H9 (cell line): ENCODE results near the gene STX16. TPM values are rescaled to one million over a fixed set of nuclear protein-coding genes. Genes with fewer than 3 reads are reported as not detected.

Experiments used
- DNase-seq: peaks from one replicate; pipeline ENCODE4 v3.0.0-alpha.2; 2017
- H2AFZ ChIP-seq: one replicate; pipeline ENCODE4 v1.6.1; 2013; ENCODE audit warnings: mild to moderate bottlenecking, low read length, control low read depth, moderate library complexity
- H2AK5ac ChIP-seq: 2 replicates; pipeline ENCODE4 v1.6.1; 2013; ENCODE audit warnings: low read length, control low read depth, mixed read lengths; ENCODE audit not compliant: insufficient read length
- H2BK120ac ChIP-seq: one replicate; pipeline ENCODE4 v1.6.1; 2013; ENCODE audit warnings: low read depth, mild to moderate bottlenecking, low read length, control low read depth, inconsistent platforms; ENCODE audit not compliant: poor library complexity, severe bottlenecking
- H2BK12ac ChIP-seq: 2 replicates; pipeline ENCODE4 v1.6.1; 2013; ENCODE audit warnings: low read length, control low read depth, mixed read lengths, low read depth; ENCODE audit not compliant: insufficient read length
- H2BK15ac ChIP-seq: 2 replicates; pipeline ENCODE4 v1.6.1; 2013; ENCODE audit warnings: low read depth, low read length, control low read depth
- H2BK20ac ChIP-seq: one replicate; pipeline ENCODE4 v1.6.1; 2013; ENCODE audit warnings: low read depth, mild to moderate bottlenecking, low read length, control low read depth, inconsistent platforms; ENCODE audit not compliant: poor library complexity, severe bottlenecking
- H2BK5ac ChIP-seq: 2 replicates; pipeline ENCODE4 v1.6.1; 2013; ENCODE audit warnings: low read length, control low read depth, mixed read lengths; ENCODE audit not compliant: insufficient read length
- H3K14ac ChIP-seq: 2 replicates; pipeline ENCODE4 v1.6.1; 2013; ENCODE audit warnings: low read length, control low read depth; ENCODE audit not compliant: insufficient read depth
- H3K18ac ChIP-seq: 2 replicates; pipeline ENCODE4 v1.6.1; 2013; ENCODE audit warnings: low read depth, mild to moderate bottlenecking, mixed read lengths, low read length, control low read depth; ENCODE audit not compliant: insufficient read length
- H3K23ac ChIP-seq: 2 replicates; pipeline ENCODE4 v1.6.1; 2013; ENCODE audit warnings: low read length, control low read depth, mixed read lengths, low read depth; ENCODE audit not compliant: insufficient read length
- H3K23me2 ChIP-seq: 2 replicates; pipeline ENCODE4 v1.6.1; 2013; ENCODE audit warnings: low read depth, mild to moderate bottlenecking, mixed read lengths, low read length, control low read depth; ENCODE audit not compliant: insufficient read length, poor library complexity, severe bottlenecking
- H3K27ac ChIP-seq: 2 replicates; pipeline ENCODE4 v1.5.1; 2013; ENCODE audit warnings: low read length, control low read depth, mixed read lengths, low read depth; ENCODE audit not compliant: insufficient read length
- H3K27me3 ChIP-seq: 2 replicates; pipeline ENCODE4 v1.6.1; 2013; ENCODE audit warnings: low read length, control low read depth, inconsistent platforms; ENCODE audit not compliant: insufficient read depth
- H3K4ac ChIP-seq: 2 replicates; pipeline ENCODE4 v1.6.1; 2013; ENCODE audit warnings: low read depth, mild to moderate bottlenecking, control low read depth, inconsistent platforms, low read length, moderate library complexity
- H3K4me1 ChIP-seq: 2 replicates; pipeline ENCODE4 v1.6.1; 2013; ENCODE audit warnings: low read length, control low read depth, inconsistent platforms; ENCODE audit not compliant: insufficient read depth
- H3K4me2 ChIP-seq: 2 replicates; pipeline ENCODE4 v1.6.1; 2013; ENCODE audit warnings: low read length, control low read depth, mixed read lengths; ENCODE audit not compliant: insufficient read length, insufficient read depth
- H3K56ac ChIP-seq: 2 replicates; pipeline ENCODE4 v1.6.1; 2013; ENCODE audit warnings: low read depth, mild to moderate bottlenecking, mixed read lengths, low read length, control low read depth; ENCODE audit not compliant: insufficient read length
- H3K79me1 ChIP-seq: 2 replicates; pipeline ENCODE4 v1.6.1; 2013; ENCODE audit warnings: low read depth, mild to moderate bottlenecking, moderate library complexity, low read length, control low read depth, inconsistent platforms; ENCODE audit not compliant: insufficient read depth, poor library complexity, severe bottlenecking
- H3K79me2 ChIP-seq: 2 replicates; pipeline ENCODE4 v1.6.1; 2013; ENCODE audit warnings: low read length, control low read depth, inconsistent platforms; ENCODE audit not compliant: insufficient read depth
- H3K9ac ChIP-seq: 2 replicates; pipeline ENCODE4 v1.6.1; 2013; ENCODE audit warnings: low read length, control low read depth, mixed read lengths; ENCODE audit not compliant: insufficient read length; ENCODE audit errors: extremely low read depth
- H3K9me3 ChIP-seq: one replicate; pipeline ENCODE4 v1.6.1; 2013; ENCODE audit warnings: low read depth, low read length, inconsistent platforms; ENCODE audit not compliant: control insufficient read depth
- H3T11ph ChIP-seq: one replicate; pipeline ENCODE4 v1.6.1; 2013; ENCODE audit warnings: mild to moderate bottlenecking, low read length, control low read depth, inconsistent platforms
- H4K20me1 ChIP-seq: one replicate; pipeline ENCODE4 v1.6.1; 2013; ENCODE audit not compliant: control insufficient read depth, insufficient read length, insufficient read depth
- H4K5ac ChIP-seq: 2 replicates; pipeline ENCODE4 v1.6.1; 2013; ENCODE audit warnings: low read depth, mild to moderate bottlenecking, mixed read lengths, low read length, control low read depth; ENCODE audit not compliant: insufficient read length
- H4K8ac ChIP-seq: replicated peaks from 2 replicates; pipeline ENCODE4 v1.6.1; 2013; ENCODE audit warnings: low read length, control low read depth, mixed read lengths, low read depth; ENCODE audit not compliant: insufficient read length
- H4K91ac ChIP-seq: 2 replicates; pipeline ENCODE4 v1.6.1; 2013; ENCODE audit warnings: low read depth, mild to moderate bottlenecking, moderate library complexity, mixed read lengths, low read length, control low read depth; ENCODE audit not compliant: insufficient read length
- H3K27ac Mint-ChIP-seq, 3 experiments: 2 replicates in 2 of 3; 3 replicates in 1 of 3; pipeline ENCODE4 v1.8.0; 2020 to 2021; ENCODE audit warnings: mixed read lengths in 3 of 3, mild to moderate bottlenecking in 1 of 3, moderate library complexity in 1 of 3
- H3K27me3 Mint-ChIP-seq: 2 replicates; pipeline ENCODE4 v1.8.0; 2021; ENCODE audit warnings: low read depth, mild to moderate bottlenecking, moderate library complexity, mixed read lengths
- H3K36me3 Mint-ChIP-seq, 3 experiments: 2 replicates in 2 of 3; 3 replicates in 1 of 3; pipeline ENCODE4 v1.8.0; 2020 to 2021; ENCODE audit warnings: low read depth in 3 of 3, mixed read lengths in 3 of 3; ENCODE audit not compliant: insufficient read depth in 1 of 3
- H3K4me1 Mint-ChIP-seq, 2 experiments: 2 replicates each; pipeline ENCODE4 v1.8.0; 2020; ENCODE audit warnings: mixed read lengths in 2 of 2
- H3K4me3 Mint-ChIP-seq, 2 experiments: 2 replicates in 1 of 2; 3 replicates in 1 of 2; pipeline ENCODE4 v1.8.0; 2020 to 2021; ENCODE audit warnings: mild to moderate bottlenecking in 2 of 2, mixed read lengths in 2 of 2, moderate library complexity in 1 of 2
- H3K9me3 Mint-ChIP-seq, 2 experiments: 2 replicates in 1 of 2; 3 replicates in 1 of 2; pipeline ENCODE4 v1.8.0; 2020; ENCODE audit warnings: mild to moderate bottlenecking in 2 of 2, mixed read lengths in 2 of 2, moderate library complexity in 1 of 2
- WGBS: extraction: QIAGEN DNeasy Blood & Tissue Kit; methylation state at CpG from one replicate; pipeline ENCODE4 v1.1.7; 2013; ENCODE audit warnings: missing lambda C conversion rate, low lambda C conversion rate, mixed read lengths; ENCODE audit not compliant: insufficient read length; ENCODE audit errors: extremely low coverage; 5-methylcytosine and 5-hydroxymethylcytosine counted together
- total RNA-seq: library from RNA; stranded (reverse); gene quantifications from 2 replicates; pipeline ENCODE4 v1.2.1, GENCODE V29; 2021
- TF ChIP-seq, protein P1 (sequence below): fragments of 200-600 bp; sonication (generic); conservative IDR thresholded peaks from 3 replicates; pipeline ENCODE4 v1.8.0; 2021; ENCODE audit warnings: antibody characterized with exemption, mild to moderate bottlenecking

The STX16 gene
- total RNA-seq, 1 experiment from 2014 or later = 87.8 TPM

DNA sequence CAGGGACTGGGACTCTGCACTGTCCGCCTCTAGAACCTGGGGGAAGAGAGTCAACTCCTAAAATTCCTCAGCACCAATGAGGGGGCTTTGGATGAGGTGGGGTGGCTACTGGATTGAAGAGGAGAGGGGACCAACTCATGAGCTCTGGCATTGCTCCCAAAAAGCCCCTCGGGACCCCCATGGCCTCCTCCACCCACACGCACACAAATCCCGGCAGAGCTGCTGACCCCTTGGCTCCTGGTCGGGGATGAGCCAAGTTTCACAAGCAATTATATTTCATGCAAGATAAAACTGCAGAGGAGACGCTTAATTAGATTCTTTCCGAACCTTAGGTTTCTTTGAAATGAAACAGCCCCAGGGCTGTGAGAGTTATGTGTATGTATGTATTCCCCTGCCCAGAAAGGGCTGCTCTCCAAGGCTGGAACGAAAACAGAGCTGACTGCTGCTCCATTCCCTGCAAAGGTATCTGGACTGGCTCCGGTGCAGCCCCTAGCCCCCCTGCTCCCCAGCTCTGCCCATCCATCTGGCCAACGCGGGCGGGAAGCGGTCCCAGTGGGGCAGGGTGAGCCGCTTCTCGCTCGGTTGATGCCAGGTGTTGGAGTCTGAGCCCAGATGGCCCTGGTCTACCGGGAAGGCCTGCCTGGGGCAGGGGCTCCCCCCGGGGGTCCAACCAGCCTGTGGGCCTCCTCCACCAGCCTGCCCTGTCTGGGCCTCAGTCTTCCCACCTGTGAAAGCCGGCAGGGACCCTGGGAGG, 46.8 kb upstream of the STX16 start:
- no CpG with 5 or more reads among the region's 19 CpGs for WGBS
- no peak overlapping the region for H3K23ac ChIP-seq
- H3K4ac ChIP-seq = no peak overlapping the region
- H3K27me3 ChIP-seq = no peaks in the 10 kb centered on the region
- H3K14ac ChIP-seq = no peak overlapping the region
- H3K4me2 ChIP-seq = no peak overlapping the region
- H3K18ac ChIP-seq = no peak overlapping the region
- H4K5ac ChIP-seq = no peak overlapping the region
- H3K9me3 ChIP-seq = no peaks in the 10 kb centered on the region
- no peak overlapping the region for H2BK12ac ChIP-seq
- Mint-ChIP-seq H3K4me1 (no peaks in the 10 kb centered on the region; a peak in 1 of 4 replicates), H3K27ac (no peak overlapping the region; a peak in 1 of 7 replicates), H3K9me3 (no peaks in the 10 kb centered on the region), H3K36me3 (no peaks in the 10 kb centered on the region; a peak in 1 of 7 replicates), H3K27me3 (peaks cover 3% of the 10 kb centered on the region), H3K4me3 (no peak overlapping the region)
- no peaks in the 10 kb centered on the region for H3K79me1 ChIP-seq
- no peak overlapping the region for H3K27ac ChIP-seq
- H2BK5ac ChIP-seq = no peak overlapping the region
- no peaks in the 10 kb centered on the region for H3K4me1 ChIP-seq
- H3K9ac ChIP-seq = no peak overlapping the region
- H4K20me1 ChIP-seq = no peaks in the 10 kb centered on the region
- H3K56ac ChIP-seq = no peak overlapping the region
- H3K79me2 ChIP-seq = no peaks in the 10 kb centered on the region
- no peak overlapping the region for H2AFZ ChIP-seq
- no peak overlapping the region for H2BK20ac ChIP-seq
- H2BK15ac ChIP-seq = no peak overlapping the region
- no peak overlapping the region for H3T11ph ChIP-seq
- H2AK5ac ChIP-seq = no peak overlapping the region
- H4K8ac ChIP-seq = no peak overlapping the region
- TF ChIP-seq, protein P1, sequence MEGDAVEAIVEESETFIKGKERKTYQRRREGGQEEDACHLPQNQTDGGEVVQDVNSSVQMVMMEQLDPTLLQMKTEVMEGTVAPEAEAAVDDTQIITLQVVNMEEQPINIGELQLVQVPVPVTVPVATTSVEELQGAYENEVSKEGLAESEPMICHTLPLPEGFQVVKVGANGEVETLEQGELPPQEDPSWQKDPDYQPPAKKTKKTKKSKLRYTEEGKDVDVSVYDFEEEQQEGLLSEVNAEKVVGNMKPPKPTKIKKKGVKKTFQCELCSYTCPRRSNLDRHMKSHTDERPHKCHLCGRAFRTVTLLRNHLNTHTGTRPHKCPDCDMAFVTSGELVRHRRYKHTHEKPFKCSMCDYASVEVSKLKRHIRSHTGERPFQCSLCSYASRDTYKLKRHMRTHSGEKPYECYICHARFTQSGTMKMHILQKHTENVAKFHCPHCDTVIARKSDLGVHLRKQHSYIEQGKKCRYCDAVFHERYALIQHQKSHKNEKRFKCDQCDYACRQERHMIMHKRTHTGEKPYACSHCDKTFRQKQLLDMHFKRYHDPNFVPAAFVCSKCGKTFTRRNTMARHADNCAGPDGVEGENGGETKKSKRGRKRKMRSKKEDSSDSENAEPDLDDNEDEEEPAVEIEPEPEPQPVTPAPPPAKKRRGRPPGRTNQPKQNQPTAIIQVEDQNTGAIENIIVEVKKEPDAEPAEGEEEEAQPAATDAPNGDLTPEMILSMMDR = no peak
- no peak overlapping the region for H2BK120ac ChIP-seq
- no peak for DNase-seq
- no peak overlapping the region for H4K91ac ChIP-seq
- no peaks in the 10 kb centered on the region for H3K23me2 ChIP-seq
